Measurements from ENCODE around the gene ANKRD29.
"Not testable (repeated sequence)": the region's sequence is repeated elsewhere in the genome, so short reads cannot be mapped to it uniquely, and the experiment has no call there.

The ANKRD29 gene

GRCh38 chr18:23578891-23579653 lies 83.6 kb downstream of the ANKRD29 start:
- DNase-seq, result no peak

- DNase-seq, result no peak
Observed at GRCh38 chr18:23578067-23578701, 84.5 kb downstream of the ANKRD29 start.

- DNase-seq, result not testable (repeated sequence)
Observed at GRCh38 chr18:23577521-23577920, 85.2 kb downstream of the ANKRD29 start.

DNA sequence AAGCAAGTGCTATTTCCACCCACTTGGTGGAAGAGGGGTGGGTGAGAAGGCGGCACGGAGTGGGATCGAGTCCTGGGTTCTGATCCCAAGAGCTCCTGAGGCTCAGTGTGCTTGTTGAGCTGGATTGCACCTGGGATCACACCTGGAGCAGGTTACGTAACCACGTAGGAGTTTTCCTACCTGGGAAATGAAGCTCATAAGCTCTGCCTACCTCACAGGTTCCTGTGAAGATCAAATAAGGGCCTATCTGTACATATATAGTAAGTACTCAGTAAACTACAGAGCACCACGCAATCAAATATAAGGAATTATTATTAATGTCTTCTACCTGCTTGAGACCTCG lies 87.4 kb downstream of the ANKRD29 start:
- DNase-seq, result no peak

DNA sequence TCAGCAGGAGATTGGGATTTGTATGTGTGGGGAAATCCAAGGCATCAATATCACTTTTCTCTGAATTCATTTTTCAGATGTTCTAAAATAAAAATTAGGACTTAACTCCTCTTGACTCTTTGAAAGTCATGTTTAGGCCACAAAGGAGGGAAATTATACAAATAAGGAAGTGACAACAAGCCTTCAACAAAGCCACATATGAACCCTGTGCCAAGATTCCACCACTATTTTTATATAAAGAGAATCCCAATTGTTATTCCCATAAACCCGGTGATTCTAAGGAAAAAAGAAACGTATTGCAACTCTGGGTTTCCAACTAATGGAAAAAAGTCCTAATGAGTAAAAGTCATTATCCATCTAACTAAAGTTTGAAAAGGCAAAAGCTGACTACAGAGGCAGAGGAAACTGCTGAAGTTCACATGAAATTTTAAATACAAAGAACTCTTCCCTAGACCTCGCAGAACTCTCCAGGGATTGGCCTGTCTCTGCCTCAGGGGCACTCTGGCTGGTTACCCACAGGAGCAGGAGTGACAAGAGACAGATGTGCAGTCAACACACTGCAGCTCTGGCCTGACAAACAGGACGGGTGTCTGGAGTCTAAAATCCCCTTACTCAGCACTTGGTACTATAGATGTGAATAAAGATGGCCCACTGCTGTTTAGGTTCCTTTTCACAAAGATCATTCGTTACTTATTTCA lies 88.0 kb downstream of the ANKRD29 start:
- no peak for DNase-seq

DNA sequence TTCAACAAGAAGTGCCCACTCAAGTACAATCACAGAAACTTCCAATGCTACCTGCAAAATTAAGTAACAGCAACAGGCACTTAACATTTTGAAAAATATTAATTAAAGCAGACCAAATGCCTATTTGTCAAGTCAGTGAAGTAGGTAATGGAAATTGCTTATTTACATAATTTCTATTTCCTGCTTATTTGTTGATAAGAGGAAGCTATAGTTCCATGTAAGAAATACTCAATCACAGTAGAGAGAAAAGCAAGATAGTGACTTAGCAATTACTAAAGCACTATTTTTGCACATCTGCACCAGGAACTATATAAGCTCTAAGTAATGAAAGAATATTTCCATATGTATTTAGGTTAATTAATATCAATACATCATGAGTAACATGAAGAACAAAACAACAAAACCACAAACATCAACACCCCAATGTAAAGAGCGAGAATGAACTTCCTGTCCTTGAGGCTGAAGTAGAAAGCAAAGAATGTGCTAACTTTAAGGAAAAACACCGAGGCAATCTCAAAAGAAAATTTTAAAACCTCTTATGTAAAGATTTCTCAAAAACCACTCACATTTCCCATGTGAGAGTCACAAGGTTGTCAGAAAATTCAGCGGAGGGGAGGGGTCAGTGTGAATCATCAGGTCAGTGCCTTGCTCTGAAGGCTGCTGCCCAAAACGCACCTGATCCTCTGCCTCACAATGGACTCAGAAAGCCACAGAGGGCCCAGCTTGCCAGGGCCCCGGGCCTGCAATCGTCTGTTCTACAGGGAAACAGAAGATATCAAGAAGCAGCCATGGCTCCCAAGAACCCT lies 88.9 kb downstream of the ANKRD29 start:
- no peak for DNase-seq

- DNase-seq, result no peak
Observed at GRCh38 chr18:23573020-23573419, 89.7 kb downstream of the ANKRD29 start.

DNA sequence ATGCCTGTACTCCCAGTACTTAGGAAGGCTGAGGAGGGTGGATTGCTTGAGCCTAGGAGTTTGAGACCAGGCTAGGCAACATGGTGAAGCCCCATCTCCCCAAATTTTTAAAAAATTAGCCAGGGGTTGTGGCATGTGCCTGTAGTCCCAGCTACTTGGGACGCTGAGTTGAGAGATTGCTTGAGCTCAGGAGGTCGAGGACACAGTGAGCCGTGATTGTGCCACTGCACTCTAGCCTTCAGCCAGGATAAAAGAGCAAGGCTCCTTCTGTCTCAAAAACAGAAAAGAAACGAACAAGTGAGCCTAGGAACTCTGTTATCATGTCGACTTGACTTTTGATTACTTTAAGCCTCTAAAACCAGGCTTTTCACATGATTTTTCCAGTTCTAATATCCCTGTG lies 90.1 kb downstream of the ANKRD29 start:
- DNase-seq, result no peak

DNA sequence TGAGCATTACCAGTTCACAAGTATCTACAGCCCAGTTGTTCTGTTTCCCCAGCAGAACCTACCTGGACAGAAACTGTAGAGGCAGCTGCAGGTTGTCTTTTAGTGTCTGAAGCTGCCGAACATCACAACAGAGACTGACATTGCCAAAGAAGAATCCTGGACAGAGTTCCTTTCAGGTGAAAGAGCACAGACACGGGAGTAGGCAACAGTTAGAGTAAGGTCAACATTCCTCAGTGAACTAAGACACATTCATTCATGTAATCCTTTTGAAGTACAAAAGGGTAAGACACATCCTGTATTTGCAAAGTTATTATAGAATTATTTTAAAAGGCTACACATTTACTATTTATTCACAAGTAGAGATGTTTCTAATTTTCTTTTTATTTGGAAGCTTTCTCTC lies 90.7 kb downstream of the ANKRD29 start:
- no peak for DNase-seq

DNA sequence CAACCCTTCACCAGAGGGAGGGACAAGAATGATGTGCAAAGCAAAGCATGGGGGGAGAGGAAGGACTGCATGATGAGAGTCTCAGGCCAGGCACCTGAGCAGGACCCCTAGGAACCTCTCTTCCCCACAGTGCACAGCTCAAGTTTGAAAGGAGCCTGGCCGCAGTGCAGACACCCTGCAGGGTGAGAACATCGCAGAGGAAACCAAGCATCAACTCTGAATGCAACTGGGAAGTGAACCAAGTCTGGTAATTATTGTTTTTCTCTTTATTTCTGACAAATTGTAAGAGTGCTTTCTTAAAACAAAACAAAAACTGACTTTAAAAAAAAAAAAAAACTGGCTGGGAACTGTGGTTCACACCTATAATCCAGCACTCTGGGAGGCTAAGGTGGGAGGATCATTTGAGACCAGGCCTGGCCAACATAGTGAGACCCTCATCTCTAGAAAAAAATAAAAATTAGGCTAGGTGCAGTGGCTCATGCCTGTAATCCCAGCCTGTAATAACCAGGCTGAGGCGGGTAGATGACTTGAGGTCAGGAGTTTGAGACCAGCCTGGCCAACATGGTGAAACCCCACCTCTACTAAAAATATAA lies 91.7 kb downstream of the ANKRD29 start:
- no peak for DNase-seq

- no peak for DNase-seq
Observed at GRCh38 chr18:23569299-23570063, 93.2 kb downstream of the ANKRD29 start.

GRCh38 chr18:23568281-23569138 lies 94.2 kb downstream of the ANKRD29 start:
- no peak for DNase-seq

DNA sequence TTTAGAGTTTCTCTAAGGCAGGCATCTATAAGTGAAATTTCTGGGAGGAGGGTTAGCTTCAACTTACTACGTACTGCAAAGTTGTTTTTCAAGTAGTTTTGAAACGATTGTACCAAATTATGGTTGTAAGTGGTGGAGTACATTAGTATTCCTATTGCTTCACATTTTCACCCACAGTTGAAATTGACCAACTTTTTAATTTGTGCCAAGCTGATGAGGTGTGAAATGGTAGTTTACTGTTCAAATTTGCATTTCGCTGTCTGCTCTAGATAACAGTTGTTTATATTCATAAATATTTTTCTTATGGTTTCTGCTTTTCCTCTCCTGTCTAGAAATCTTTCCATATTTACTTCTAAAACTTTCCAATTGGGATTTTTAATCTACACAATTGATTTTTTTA lies 95.0 kb downstream of the ANKRD29 start:
- no peak for DNase-seq

- DNase-seq, result no peak
Observed at GRCh38 chr18:23565916-23566547, 96.7 kb downstream of the ANKRD29 start.

- DNase-seq, result no peak
Observed at GRCh38 chr18:23563377-23564043, 99.2 kb downstream of the ANKRD29 start.

GRCh38 chr18:23560186-23560585 lies 102.5 kb downstream of the ANKRD29 start:
- no peak for DNase-seq

DNA sequence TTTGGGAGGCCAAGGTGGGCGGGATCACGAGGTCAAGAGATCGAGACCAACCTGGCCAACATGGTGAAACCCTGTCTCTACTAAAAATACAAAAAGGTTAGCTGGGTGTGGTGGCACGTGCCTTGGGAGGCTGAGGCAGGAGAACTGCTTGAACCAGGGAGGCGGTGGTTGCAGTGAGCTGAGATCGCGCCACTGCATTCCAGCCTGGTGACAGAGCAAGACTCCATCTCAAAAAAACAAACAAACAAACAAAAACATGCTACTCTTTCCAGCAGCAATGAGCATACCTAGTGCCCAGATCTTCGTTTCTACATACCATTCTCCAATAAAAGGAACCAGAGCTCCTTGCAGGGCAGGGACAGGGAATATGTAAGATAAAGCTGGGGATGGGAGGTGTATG lies 105.2 kb downstream of the ANKRD29 start:
- not testable (repeated sequence) for DNase-seq

- DNase-seq, result no peak
Observed at GRCh38 chr18:23556145-23556780, 106.4 kb downstream of the ANKRD29 start.

- no peak for DNase-seq
Observed at GRCh38 chr18:23553887-23554286, 108.8 kb downstream of the ANKRD29 start.

GRCh38 chr18:23552505-23552904 lies 110.2 kb downstream of the ANKRD29 start:
- DNase-seq, result no peak
